NCI-H1694 (cell line): ENCODE measurements around the gene TP53BP2.
"Not testable (repeated sequence)": the region's sequence is repeated elsewhere in the genome, so short reads cannot be mapped to it uniquely, and the experiment has no call there.

ENCODE experiments used
- DNase-seq: peaks from one replicate; lab custom pipeline; 2025; lab: John Stamatoyannopoulos, UW

The TP53BP2 gene

GRCh38 chr1:223828162-223828848 lies 17.4 kb downstream of the TP53BP2 start:
- DNase-seq: no peak

DNA sequence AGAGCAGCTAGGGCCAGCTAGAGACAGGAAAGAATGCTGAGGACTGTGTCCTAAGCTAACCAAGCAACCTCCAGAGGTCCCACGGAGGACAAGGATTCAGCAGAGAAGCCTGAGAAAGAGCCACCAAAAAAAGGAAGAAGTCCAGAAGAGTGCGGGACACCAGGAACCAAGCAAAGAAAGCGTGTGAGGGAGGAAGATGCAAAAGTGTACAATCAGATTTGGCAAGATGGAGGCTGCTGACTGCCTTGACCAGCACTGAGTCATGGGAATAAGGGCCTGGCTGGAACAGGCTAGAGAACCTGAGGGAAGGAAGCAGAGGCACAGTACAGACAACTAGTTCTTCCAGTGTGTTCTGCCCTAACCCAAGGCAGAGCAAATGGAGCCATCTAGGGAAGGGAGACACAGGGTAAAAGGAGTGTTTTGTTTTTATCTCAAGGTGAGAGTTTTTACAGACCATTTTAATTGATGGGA lies 18.5 kb downstream of the TP53BP2 start:
- DNase-seq: no peak

DNA sequence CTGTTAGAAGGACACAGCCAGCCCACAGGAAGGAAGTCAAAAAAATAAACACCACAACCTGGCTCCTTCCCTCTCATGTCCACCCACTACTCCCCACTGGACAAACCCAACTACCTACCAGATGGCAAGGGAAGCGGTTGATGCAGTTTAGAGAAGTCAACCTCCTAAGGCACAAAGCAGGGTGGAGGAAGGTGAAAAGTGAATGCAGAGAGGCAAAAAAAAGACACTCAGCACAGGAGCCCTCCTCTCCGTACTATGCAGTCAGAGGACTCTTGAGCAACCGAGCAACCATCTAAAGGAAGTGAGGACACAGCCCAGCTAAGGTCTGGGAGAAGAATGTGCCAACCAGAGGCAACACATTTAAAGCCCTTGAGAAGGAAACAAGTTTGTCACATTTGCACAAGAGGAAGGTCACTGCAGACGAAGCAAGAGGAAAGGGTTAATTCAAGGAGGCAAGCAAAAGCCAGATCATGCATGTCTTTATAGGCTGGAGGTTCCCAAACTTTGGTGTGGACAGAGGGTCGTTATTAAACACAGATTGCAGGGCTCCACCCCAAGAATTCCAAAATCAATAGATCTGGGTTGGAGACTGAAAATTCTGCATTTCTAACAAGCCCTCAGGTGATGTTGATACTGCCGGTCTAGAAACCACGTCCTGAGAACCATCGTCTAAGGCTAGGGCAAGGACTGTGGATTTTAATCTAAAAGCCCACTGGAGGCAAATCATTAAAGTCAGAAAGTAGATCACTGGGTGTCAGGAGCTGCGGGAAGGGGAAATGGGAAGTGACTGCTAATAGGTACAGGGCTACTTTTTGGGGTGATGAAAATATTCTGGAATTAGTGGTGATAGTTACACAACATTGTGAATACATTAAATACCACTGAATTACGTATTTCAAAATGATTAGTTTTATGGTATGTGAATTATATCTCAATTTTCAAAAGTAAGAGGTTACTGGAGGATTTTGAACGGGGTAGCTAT lies 19.7 kb downstream of the TP53BP2 start:
- no peak for DNase-seq

- DNase-seq: no peak
These were observed 21.0 kb downstream of the TP53BP2 start for GRCh38 chr1:223824712-223825111.

- DNase-seq: no peak
These were observed 21.5 kb downstream of the TP53BP2 start for GRCh38 chr1:223824287-223824686.

- DNase-seq: no peak
These were observed 24.8 kb downstream of the TP53BP2 start for GRCh38 chr1:223820971-223821370.

DNA sequence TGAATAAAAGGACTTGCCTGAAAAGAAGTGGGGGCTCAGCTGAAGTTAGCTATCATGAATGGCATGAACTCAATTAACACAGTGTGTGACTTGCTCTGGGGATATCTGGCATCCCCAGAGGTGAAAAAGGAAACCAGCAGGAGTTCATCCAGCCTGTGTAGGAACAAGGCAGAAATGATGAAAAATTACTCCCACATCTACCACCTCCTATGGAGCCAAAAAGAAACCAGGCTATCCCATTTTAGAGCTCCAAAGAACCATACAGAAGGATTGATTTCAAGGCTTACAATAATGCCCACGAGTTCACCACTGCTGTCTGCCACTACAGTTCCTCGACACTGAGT lies 25.3 kb downstream of the TP53BP2 start:
- DNase-seq: no peak

DNA sequence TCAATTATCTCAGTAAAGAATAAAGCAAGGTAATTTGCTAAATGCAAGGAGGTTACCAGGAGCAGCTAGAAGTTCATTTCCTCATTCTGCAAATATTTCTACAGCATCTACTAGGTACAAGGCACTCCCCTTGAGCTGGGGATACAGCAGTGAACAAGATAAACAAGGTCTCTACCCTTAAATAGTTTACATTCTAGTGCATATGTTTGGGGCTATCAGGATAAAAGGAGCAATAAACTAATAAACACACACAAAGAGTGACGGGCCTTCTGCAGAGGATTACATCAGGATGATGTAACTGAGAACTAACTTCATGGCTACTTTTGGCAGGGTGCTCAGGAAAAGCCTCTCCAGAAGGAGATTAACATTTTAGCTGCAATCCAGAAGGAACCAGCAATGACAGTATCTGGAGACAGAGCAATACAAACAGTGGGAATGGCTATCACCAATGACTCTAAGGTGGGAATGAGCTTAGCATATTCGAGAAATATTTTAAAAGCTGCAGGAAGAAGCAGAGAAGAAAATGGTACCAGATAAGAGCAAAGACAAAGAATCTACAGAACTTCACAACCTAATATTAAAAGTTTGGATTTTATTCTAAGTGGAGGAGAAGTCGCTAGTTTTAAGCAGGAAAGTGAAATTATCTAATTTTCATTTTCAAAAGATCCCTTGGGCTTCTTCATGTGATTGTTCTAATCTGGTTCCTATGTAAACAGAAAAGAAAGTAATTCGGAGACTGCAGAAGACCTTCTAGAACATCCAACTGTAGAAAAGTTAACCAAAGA lies 25.8 kb downstream of the TP53BP2 start:
- no peak for DNase-seq

GRCh38 chr1:223817265-223817664 lies 28.5 kb downstream of the TP53BP2 start:
- DNase-seq: not testable (repeated sequence)

DNA sequence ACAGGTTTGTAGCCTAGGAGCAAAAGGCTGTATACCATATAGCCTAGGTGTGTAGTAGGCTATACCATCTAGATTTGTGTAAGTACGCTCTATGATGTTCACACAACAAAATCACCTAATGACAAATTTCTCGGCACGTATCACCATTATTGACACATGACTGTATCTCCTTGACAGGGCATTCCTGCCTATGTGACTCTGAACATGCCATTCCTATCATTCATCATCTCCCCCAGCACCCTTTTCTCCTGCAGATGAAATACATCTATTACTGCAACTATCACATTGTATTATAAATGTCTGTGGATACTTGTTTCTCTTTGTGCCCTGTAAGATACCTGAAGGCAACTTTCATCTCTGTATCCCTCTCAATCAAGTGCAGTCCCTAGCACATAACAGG lies 29.9 kb downstream of the TP53BP2 start:
- DNase-seq: no peak

DNA sequence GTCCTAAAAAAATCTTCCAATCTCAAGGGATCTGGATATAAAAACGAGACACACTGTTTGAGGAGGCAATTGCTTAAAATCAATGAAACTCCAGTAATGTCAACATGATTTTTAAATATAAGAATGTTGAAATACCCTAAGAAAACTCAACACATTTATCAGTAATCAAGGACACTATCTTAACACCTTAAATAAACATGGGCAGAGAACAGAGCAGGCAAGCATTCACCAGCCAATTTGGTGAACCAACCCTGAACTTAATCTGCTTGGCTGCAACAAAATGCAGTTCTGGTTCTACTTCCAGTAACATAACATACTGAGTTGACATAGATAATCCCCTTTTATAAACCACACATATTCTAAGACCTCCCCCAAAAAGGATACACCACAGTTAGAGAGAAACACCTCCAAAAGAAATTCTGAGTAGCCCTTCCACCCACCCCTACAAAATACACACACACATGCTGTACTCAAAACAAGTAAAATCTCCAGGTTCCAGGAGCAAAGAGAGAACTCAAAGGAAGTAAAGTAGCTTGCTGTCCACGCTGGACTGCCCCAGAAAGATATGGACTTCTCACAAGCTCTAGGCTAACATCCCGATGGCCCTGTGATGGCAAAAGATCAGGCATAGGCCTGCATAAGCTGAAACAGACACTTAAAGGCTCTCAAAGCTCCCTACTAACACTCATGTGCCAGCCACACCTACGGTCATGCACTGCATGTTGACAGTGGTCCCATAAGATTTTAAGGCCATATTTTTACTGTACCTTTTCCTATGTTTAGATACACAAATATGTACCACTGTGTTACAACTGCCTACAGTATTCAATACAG lies 30.5 kb downstream of the TP53BP2 start:
- no peak for DNase-seq

DNA sequence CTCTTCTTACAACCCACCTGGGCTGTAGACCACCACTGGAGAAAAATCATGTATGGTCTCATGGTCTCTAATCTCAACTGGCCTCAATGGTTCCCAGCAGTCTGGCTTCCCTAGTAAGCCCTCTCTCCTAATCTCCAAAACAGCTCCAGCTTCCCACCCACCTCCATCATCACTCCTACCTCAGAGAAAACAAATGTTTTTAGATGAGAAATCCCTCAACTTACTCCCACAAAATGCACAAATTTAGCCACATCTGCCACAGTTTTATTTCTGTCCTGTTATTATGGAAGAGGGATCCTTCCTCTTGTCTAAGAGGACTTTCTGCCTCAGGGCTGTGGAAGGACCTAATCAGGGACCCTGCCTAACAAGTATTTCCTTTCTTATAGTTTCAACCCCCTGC lies 32.1 kb downstream of the TP53BP2 start:
- DNase-seq: no peak

GRCh38 chr1:223811634-223812101 lies 34.1 kb downstream of the TP53BP2 start:
- DNase-seq: peak; percentile 49

- DNase-seq: no peak
These were observed 35.2 kb downstream of the TP53BP2 start for GRCh38 chr1:223810586-223810985.

- DNase-seq: not testable (repeated sequence)
These were observed 35.8 kb downstream of the TP53BP2 start for GRCh38 chr1:223809905-223810304.

DNA sequence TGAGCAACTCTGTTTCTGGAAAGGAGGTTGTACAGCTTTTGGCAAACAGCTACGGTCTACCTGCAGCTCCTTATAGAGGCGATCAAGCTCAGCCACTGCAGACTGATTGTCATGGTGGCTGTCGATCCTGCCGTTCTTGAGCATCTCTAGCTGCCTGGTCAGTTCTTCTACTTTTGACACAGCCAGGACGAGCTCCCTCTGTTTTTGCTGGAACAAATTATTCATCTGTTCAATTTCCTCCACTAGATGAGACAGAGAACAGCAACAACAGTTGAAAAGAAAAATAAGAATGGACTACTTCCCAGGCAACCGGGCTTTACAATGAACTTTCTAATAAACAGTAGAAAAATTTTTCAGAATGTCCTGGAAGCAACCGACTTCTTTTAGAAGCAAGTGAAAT lies 42.5 kb downstream of the TP53BP2 start:
- no peak for DNase-seq

DNA sequence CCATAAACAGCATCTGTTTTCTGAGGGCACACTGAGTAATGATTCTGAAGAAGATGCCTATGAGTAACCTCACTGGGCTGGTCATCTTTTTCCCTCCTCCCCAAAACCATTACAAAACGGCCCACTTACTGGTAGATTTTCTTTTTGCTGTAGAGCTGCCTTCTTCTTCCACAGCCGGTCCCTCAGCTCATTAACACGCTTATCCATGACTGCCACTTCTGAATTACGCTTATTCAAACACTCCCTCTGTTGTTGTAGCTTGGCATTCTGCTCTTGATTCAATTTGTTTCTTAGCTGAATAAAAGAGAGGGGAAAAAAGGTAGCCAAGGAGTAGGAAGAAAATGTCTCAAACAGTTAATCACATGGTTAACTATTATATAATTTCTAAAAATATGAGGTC lies 43.1 kb downstream of the TP53BP2 start:
- no peak for DNase-seq

DNA sequence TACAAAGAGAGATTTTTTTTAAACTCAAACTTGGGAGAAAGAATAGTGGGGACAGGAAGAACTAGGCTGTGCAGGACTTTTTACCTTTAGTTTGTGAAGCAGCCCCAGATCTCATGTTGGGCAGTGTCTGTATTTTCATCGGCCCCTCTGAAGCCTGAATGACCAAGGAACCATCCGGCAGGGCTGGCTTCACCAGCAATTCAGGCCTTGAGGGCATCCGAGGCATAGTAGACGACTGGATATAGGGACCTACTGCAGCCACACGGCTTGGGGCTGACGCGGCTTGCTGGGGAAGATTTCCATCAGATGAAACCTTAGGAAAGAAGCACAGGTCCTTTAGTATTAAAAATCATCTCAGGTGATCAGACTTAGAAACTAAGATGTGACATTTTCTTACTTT lies 43.7 kb downstream of the TP53BP2 start:
- DNase-seq: no peak

- no peak for DNase-seq
These were observed 49.5 kb downstream of the TP53BP2 start for GRCh38 chr1:223796210-223796609.

DNA sequence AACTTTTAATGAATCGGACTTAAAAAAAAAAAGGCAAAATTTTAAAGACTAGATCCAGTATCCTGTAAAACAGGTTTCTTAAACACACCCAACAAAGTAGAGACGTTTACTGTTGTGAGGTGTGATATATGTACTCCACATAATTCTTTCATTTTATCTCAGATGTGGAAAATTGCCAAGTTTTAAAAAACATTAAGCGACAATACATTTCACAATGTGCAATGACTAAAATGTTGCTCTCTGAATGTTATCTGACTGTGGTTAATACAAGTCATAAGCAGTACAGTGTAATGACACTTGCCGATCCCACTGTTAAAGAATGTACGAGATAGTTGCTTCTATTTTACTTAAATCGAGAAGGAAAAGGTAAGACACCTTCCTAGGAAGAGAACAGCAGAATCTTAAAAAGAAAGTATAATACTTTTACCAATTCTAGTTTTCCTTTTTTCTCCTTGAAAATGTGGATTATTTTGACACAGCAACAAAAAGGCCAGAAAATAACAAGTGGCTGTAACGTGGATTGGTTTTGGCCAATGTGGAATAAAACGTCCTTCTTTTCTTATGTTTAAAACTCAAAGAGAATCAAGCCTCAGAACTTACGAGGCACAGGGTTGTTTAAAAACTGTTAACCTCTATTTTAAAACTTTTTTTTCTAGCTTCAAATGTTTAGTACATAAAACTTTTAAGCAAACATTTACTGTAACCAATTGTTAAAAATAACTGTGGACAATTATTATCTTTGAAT lies 51.4 kb downstream of the TP53BP2 start:
- DNase-seq: no peak

GRCh38 chr1:223793716-223794115 lies 52.0 kb downstream of the TP53BP2 start:
- no peak for DNase-seq
